IMR-90 (cell line): Measurements from ENCODE around the gene TBC1D22B. TPM values are rescaled to one million over a fixed set of nuclear protein-coding genes. Genes with fewer than 3 reads are reported as not detected.

ENCODE experiments used
- ATAC-seq: fragments of 200-7000 bp; cut with Tn5 transposase; 2 replicates; pipeline ENCODE4 v1.9.1; 2020; ENCODE audit warnings: low read depth, mild to moderate bottlenecking, moderate library complexity
- BruUV-seq: library from RNA; stranded (reverse); fragments of 400-500 nt; replicated peaks from 2 replicates; lab custom pipeline; 2021; lab: Mats Ljungman, UMichigan
- CTCF ChIA-PET: fragments of 300-600 bp; formaldehyde crosslinking; extraction: SDS; loops from one replicate; lab custom pipeline; 2021; ENCODE audit warnings: antibody characterized with exemption; lab: Yijun Ruan, JAX
- POLR2A ChIA-PET: fragments of 300-600 bp; sonication (Branson Sonifier 250); formaldehyde crosslinking; loops from one replicate; lab custom pipeline; 2022; ENCODE audit warnings: antibody characterized with exemption; ENCODE audit not compliant: unreplicated experiment; lab: Charles Lee
- DNase-seq: peaks from one replicate; pipeline ENCODE4 v3.0.0; 2013
- H2AFZ ChIP-seq: replicated peaks from 2 replicates; pipeline ENCODE3; 2013; ENCODE audit warnings: low read length, mild to moderate bottlenecking; ENCODE audit not compliant: poor library complexity
- H2AK5ac ChIP-seq: 2 replicates; pipeline ENCODE4 v1.6.1; 2013; ENCODE audit warnings: low read depth, low read length, inconsistent platforms
- H2AK9ac ChIP-seq: replicated peaks from 2 replicates; pipeline ENCODE3; 2013; ENCODE audit warnings: mild to moderate bottlenecking, low read depth, low read length, moderate library complexity; ENCODE audit not compliant: poor library complexity
- H2BK120ac ChIP-seq: 2 replicates; pipeline ENCODE4 v1.6.1; 2013; ENCODE audit warnings: low read depth, low read length, inconsistent platforms
- H2BK15ac ChIP-seq: 3 replicates; pipeline ENCODE4 v1.6.1; 2013; ENCODE audit warnings: low read depth, low read length, inconsistent platforms
- H2BK20ac ChIP-seq: 2 replicates; pipeline ENCODE4 v1.6.1; 2013; ENCODE audit warnings: low read depth, mild to moderate bottlenecking, inconsistent platforms, low read length, moderate library complexity
- H2BK5ac ChIP-seq: 2 replicates; pipeline ENCODE4 v1.6.1; 2013; ENCODE audit warnings: mild to moderate bottlenecking, low read depth, low read length, inconsistent platforms; ENCODE audit not compliant: poor library complexity, severe bottlenecking
- H3K14ac ChIP-seq: replicated peaks from 2 replicates; pipeline ENCODE4 v1.6.1; 2013; ENCODE audit warnings: low read depth, low read length, inconsistent platforms
- H3K18ac ChIP-seq: 2 replicates; pipeline ENCODE4 v1.6.1; 2013; ENCODE audit warnings: low read depth, low read length, control low read depth
- H3K23ac ChIP-seq: 2 replicates; pipeline ENCODE4 v1.6.1; 2013; ENCODE audit warnings: low read depth, low read length, inconsistent platforms
- H3K27ac ChIP-seq: 2 replicates; pipeline ENCODE4 v1.5.1; 2013; ENCODE audit warnings: mild to moderate bottlenecking, control low read depth, low read length; ENCODE audit not compliant: insufficient read depth
- H3K27me3 ChIP-seq: 2 replicates; pipeline ENCODE4 v1.6.1; 2013; ENCODE audit warnings: low read length; ENCODE audit not compliant: control insufficient read depth, insufficient read depth
- H3K36me3 ChIP-seq: 2 replicates; pipeline ENCODE4 v1.6.1; 2013; ENCODE audit warnings: low read length, mixed read lengths; ENCODE audit not compliant: control insufficient read depth, insufficient read depth
- H3K4ac ChIP-seq: 2 replicates; pipeline ENCODE4 v1.6.1; 2013; ENCODE audit warnings: low read depth, low read length, inconsistent platforms
- H3K4me1 ChIP-seq: 2 replicates; pipeline ENCODE4 v1.6.1; 2013; ENCODE audit warnings: low read length, mixed read lengths; ENCODE audit not compliant: control insufficient read depth, insufficient read depth
- H3K4me2 ChIP-seq: 2 replicates; pipeline ENCODE4 v1.6.1; 2013; ENCODE audit warnings: low read depth, mild to moderate bottlenecking, control low read depth, low read length, moderate library complexity
- H3K4me3 ChIP-seq: 2 replicates; pipeline ENCODE4 v1.5.1; 2013; ENCODE audit warnings: low read depth, mild to moderate bottlenecking, control low read depth, low read length, moderate library complexity; ENCODE audit not compliant: insufficient read depth
- H3K56ac ChIP-seq: 2 replicates; pipeline ENCODE4 v1.6.1; 2013; ENCODE audit warnings: low read length, inconsistent platforms; ENCODE audit not compliant: insufficient read depth; ENCODE audit errors: extremely low read depth
- H3K79me1 ChIP-seq, 2 experiments: 2 replicates each; pipeline ENCODE4 v1.6.1; 2013; ENCODE audit warnings: low read length in 2 of 2, inconsistent platforms in 1 of 2, low read depth in 1 of 2
- H3K9ac ChIP-seq: 2 replicates; pipeline ENCODE4 v1.6.1; 2013; ENCODE audit warnings: low read depth, low read length, control low read depth
- H3K9me1 ChIP-seq: 2 replicates; pipeline ENCODE4 v1.6.1; 2013; ENCODE audit warnings: low read length, inconsistent platforms; ENCODE audit not compliant: insufficient read depth
- H3K9me3 ChIP-seq: 2 replicates; pipeline ENCODE4 v1.6.1; 2013; ENCODE audit warnings: low read length; ENCODE audit not compliant: control insufficient read depth, insufficient read depth
- H4K20me1 ChIP-seq: 2 replicates; pipeline ENCODE4 v1.6.1; 2013; ENCODE audit warnings: low read length, inconsistent platforms; ENCODE audit not compliant: insufficient read depth
- H4K5ac ChIP-seq: 2 replicates; pipeline ENCODE4 v1.6.1; 2013; ENCODE audit warnings: mild to moderate bottlenecking, low read depth, low read length, control low read depth
- H4K8ac ChIP-seq, 2 experiments: 2 replicates each; pipeline ENCODE4 v1.6.1; 2013; ENCODE audit warnings: low read depth in 2 of 2, low read length in 2 of 2, control low read depth in 1 of 2, inconsistent platforms in 1 of 2
- H4K91ac ChIP-seq: 2 replicates; pipeline ENCODE4 v1.6.1; 2013; ENCODE audit warnings: low read depth, low read length, inconsistent platforms; ENCODE audit not compliant: insufficient read depth
- BHLHE40 ChIP-seq: fragments of 150-350 bp; IDR thresholded peaks from 2 replicates; pipeline ENCODE4 v1.6.1; 2016; ENCODE audit warnings: mild to moderate bottlenecking, low read depth, low read length
- CHD1 ChIP-seq: IDR thresholded peaks from 2 replicates; pipeline ENCODE4 v1.6.1; 2012; ENCODE audit warnings: low read depth, low read length, improper control_type of control experiment
- MAFK ChIP-seq: IDR thresholded peaks from 2 replicates; pipeline ENCODE4 v1.6.1; 2012; ENCODE audit warnings: low read depth, low read length, improper control_type of control experiment
- NFE2L2 ChIP-seq: fragments of 150-350 bp; IDR thresholded peaks from 2 replicates; pipeline ENCODE4 v1.6.1; 2016; ENCODE audit warnings: low read depth, mild to moderate bottlenecking, low read length
- POLR2A ChIP-seq: IDR thresholded peaks from 2 replicates; pipeline ENCODE4 v1.6.1; 2012; ENCODE audit warnings: mild to moderate bottlenecking, low read depth, low read length
- RAD21 ChIP-seq: IDR thresholded peaks from 2 replicates; pipeline ENCODE4 v1.6.1; 2012; ENCODE audit warnings: low read length, improper control_type of control experiment
- WGBS, 2 experiments: methylation state at CpG; one replicate each; pipeline versions ENCODE4 v1.1.5 to v1.1.7; 2013; ENCODE audit warnings: missing lambda C conversion rate in 2 of 2; ENCODE audit not compliant: insufficient read length in 1 of 2; ENCODE audit errors: extremely low coverage in 2 of 2; 5-methylcytosine and 5-hydroxymethylcytosine counted together
- dilution Hi-C: fragments of 300-500 bp; cut with HindIII; formaldehyde crosslinking; loops from one replicate; pipeline ENCODE4 v1.14.3; 2018; ENCODE audit warnings: low sequenced_read_pairs; ENCODE audit not compliant: unreplicated experiment
- in situ Hi-C: fragments of 300-500 bp; cut with MboI; formaldehyde crosslinking; loops from 3 replicates; pipeline ENCODE4 v1.14.3; 2019; ENCODE audit warnings: low sequenced_read_pairs, inconsistent platforms, mixed read lengths
- intact Hi-C: fragments of 100-400 bp; cut with micrococcal nuclease; formaldehyde crosslinking; loops from 2 replicates; pipeline ENCODE4 v1.10.0; 2022
- polyA plus RNA-seq, 3 experiments: library from polyadenylated mRNA; depleted of rRNA; stranded (reverse); fragments of >200 nt; gene quantifications; 2 replicates each; pipeline ENCODE4 v1.2.3, GENCODE V29; 2012; ENCODE audit warnings: low replicate concordance in 1 of 3
- total RNA-seq: library from RNA; depleted of rRNA; stranded (reverse); fragments of >200 nt; gene quantifications from 2 replicates; pipeline ENCODE4 v1.2.3, GENCODE V29; 2012
- TF ChIP-seq, protein P1 (sequence below): conservative IDR thresholded peaks from 2 replicates; pipeline ENCODE4 v1.5.1; 2012; ENCODE audit warnings: mild to moderate bottlenecking, low read depth, low read length, improper control_type of control experiment

Gene TBC1D22B
- total and polyA plus RNA-seq, 2 of the 4 experiments (the other 2 are of a cell fraction) = 6.6 to 7.5 TPM

DNA sequence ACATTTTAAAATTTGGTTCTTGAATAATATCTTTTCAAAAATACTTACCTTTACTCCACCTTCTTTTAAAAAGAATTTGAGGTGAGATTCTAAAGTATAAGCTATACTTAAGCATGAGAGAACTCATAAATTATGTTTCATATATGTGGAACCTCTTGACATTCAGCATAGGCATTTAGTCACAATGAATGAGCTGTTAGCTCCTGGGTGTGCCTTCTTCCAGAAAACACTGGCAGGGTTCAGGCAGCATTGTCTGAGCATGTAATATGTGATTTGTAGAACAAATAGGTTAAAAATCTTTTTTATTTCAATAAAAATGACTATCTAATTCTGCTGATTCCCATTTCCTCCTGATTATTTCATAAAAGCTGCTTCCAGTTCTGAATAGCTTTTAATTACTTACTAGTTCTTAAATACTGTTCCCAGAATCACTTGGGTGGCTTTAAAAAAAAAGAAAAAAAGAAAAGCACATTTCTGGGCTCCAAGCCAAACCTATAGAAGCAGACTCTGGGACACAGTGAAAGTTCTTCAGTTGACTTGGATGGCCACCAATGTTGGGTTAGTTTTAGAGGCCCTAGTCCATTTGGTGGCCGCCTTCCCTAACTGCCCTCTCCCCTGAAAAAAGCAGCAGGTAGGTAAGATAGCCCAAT, 116.4 kb downstream of the TBC1D22B start:
- in situ Hi-C loops (no loop called here), dilution Hi-C loops (no loop called here), intact Hi-C loops (no loop called here)
- Histone ChIP-seq H3K27ac (no peak overlapping the region), H2AK9ac (no peak overlapping the region), H3K9me3 (no peaks in the 10 kb centered on the region), H3K56ac (no peak overlapping the region), H4K91ac (no peak overlapping the region), H2BK120ac (no peak overlapping the region), H3K23ac (no peak overlapping the region), H3K4me1 (peaks cover 14% of the 10 kb centered on the region), H2BK15ac (no peak overlapping the region), H2AK5ac (no peak overlapping the region), H4K8ac (no peak overlapping the region), H3K18ac (no peak overlapping the region), H3K27me3 (no peaks in the 10 kb centered on the region), H3K4me2 (no peak overlapping the region), H2BK20ac (no peak overlapping the region), H4K5ac (no peak overlapping the region), H3K9ac (no peak overlapping the region), H3K79me1 (peaks cover 34 to 42% of the 10 kb centered on the region in 2 experiments), H2AFZ (no peak overlapping the region), H3K4ac (no peak overlapping the region), H3K36me3 (peaks cover 28% of the 10 kb centered on the region), H3K9me1 (peaks cover 14% of the 10 kb centered on the region), H3K4me3 (no peak overlapping the region), H4K20me1 (peaks cover 16% of the 10 kb centered on the region; the same call in 1 of the 2 replicates), H2BK5ac (no peak overlapping the region), H3K14ac (no peak overlapping the region)
- CTCF ChIA-PET = interaction anchor here (1.5 kb wide), 1 partner anchor 11 kb away, joined by 4 read pairs; no protein-coding TSS in a partner anchor
- TF ChIP-seq, protein P1, sequence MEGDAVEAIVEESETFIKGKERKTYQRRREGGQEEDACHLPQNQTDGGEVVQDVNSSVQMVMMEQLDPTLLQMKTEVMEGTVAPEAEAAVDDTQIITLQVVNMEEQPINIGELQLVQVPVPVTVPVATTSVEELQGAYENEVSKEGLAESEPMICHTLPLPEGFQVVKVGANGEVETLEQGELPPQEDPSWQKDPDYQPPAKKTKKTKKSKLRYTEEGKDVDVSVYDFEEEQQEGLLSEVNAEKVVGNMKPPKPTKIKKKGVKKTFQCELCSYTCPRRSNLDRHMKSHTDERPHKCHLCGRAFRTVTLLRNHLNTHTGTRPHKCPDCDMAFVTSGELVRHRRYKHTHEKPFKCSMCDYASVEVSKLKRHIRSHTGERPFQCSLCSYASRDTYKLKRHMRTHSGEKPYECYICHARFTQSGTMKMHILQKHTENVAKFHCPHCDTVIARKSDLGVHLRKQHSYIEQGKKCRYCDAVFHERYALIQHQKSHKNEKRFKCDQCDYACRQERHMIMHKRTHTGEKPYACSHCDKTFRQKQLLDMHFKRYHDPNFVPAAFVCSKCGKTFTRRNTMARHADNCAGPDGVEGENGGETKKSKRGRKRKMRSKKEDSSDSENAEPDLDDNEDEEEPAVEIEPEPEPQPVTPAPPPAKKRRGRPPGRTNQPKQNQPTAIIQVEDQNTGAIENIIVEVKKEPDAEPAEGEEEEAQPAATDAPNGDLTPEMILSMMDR = no peak
- TF ChIP-seq RAD21 (no peak), CHD1 (no peak), MAFK (no peak), POLR2A (no peak), BHLHE40 (no peak), NFE2L2 (no peak)
- BruUV-seq = no TSS peak
- POLR2A ChIA-PET = no interaction called here
- no CpG with 5 or more reads among the region's 1 CpG for WGBS, 2 experiments
- DNase-seq (no peak), ATAC-seq (no peak)
